OCI-M1 (cell line): ENCODE data around the gene LRRC4C.
"Not testable (repeated sequence)": the region's sequence is repeated elsewhere in the genome, so short reads cannot be mapped to it uniquely, and the experiment has no call there.

ENCODE experiments used
- DNase-seq: peaks from one replicate; lab custom pipeline; 2025; lab: John Stamatoyannopoulos, UW

Gene LRRC4C

GRCh38 chr11:40170078-40170477, 1289.4 kb downstream of the LRRC4C start:
- no peak for DNase-seq

- DNase-seq: no peak
These were observed 1291.0 kb downstream of the LRRC4C start for GRCh38 chr11:40168414-40168813.

GRCh38 chr11:40167805-40168204, 1291.6 kb downstream of the LRRC4C start:
- not testable (repeated sequence) for DNase-seq

GRCh38 chr11:40166892-40167291, 1292.6 kb downstream of the LRRC4C start:
- peak; percentile 53 for DNase-seq

- no peak for DNase-seq
These were observed 1296.3 kb downstream of the LRRC4C start for GRCh38 chr11:40162901-40163883.

- no peak for DNase-seq
These were observed 1297.5 kb downstream of the LRRC4C start for GRCh38 chr11:40161854-40162410.

GRCh38 chr11:40160418-40160817, 1299.0 kb downstream of the LRRC4C start:
- no peak for DNase-seq

- DNase-seq: no peak
These were observed 1309.7 kb downstream of the LRRC4C start for GRCh38 chr11:40149721-40150120.

GRCh38 chr11:40140560-40140959, 1318.9 kb downstream of the LRRC4C start:
- peak; percentile 53 for DNase-seq

GRCh38 chr11:40139536-40139935, 1319.9 kb downstream of the LRRC4C start:
- no peak for DNase-seq

- DNase-seq: no peak
These were observed 1320.4 kb downstream of the LRRC4C start for GRCh38 chr11:40139066-40139465.

- DNase-seq: no peak
These were observed 1324.5 kb downstream of the LRRC4C start for GRCh38 chr11:40134820-40135570.

GRCh38 chr11:40133498-40133897, 1326.0 kb downstream of the LRRC4C start:
- DNase-seq: no peak

- DNase-seq: no peak
These were observed 1326.5 kb downstream of the LRRC4C start for GRCh38 chr11:40132912-40133311.

GRCh38 chr11:40130427-40130826, 1329.0 kb downstream of the LRRC4C start:
- peak; percentile 24 for DNase-seq

GRCh38 chr11:40129266-40129665, 1330.2 kb downstream of the LRRC4C start:
- peak; percentile 72 for DNase-seq

GRCh38 chr11:40125054-40125453, 1334.4 kb downstream of the LRRC4C start:
- peak; percentile 63 for DNase-seq

GRCh38 chr11:40119661-40120060, 1339.8 kb downstream of the LRRC4C start:
- DNase-seq: peak; percentile 97

GRCh38 chr11:40118780-40119179, 1340.7 kb downstream of the LRRC4C start:
- DNase-seq: peak; percentile 75

GRCh38 chr11:40118026-40118425, 1341.4 kb downstream of the LRRC4C start:
- no peak for DNase-seq

- DNase-seq: no peak
These were observed 1354.4 kb downstream of the LRRC4C start for GRCh38 chr11:40104941-40105550.

GRCh38 chr11:40100781-40101180, 1358.7 kb downstream of the LRRC4C start:
- no peak for DNase-seq
